Sigmoid colon (tissue), 7 donors: ENCODE measurements around the gene PRKCZ. TPM values are rescaled to one million over a fixed set of nuclear protein-coding genes. Genes with fewer than 3 reads are reported as not detected.

Source experiments
- DNase-seq: peaks from one replicate; pipeline ENCODE4 v3.0.0-alpha.2; 2019
- H3K27ac ChIP-seq, 4 donors: fragments of 200-600 bp; sonication (generic); one replicate each; pipeline ENCODE4 v1.5.1; 2016 to 2019; ENCODE audit warnings: mild to moderate bottlenecking in 1 of 4
- H3K27me3 ChIP-seq, 3 donors: fragments of 200-600 bp; sonication (generic); one replicate each; pipeline ENCODE4 v1.5.1; 2019; ENCODE audit warnings: mild to moderate bottlenecking in 1 of 3
- H3K36me3 ChIP-seq, 4 donors: fragments of 200-600 bp; sonication (generic); one replicate each; pipeline ENCODE4 v1.5.1; 2016 to 2019
- H3K4me1 ChIP-seq, 4 donors: fragments of 200-600 bp; sonication (generic); one replicate each; pipeline ENCODE4 v1.5.1; 2017 to 2019
- H3K4me3 ChIP-seq, 4 donors: fragments of 200-600 bp; sonication (generic); one replicate each; pipeline ENCODE4 v1.5.1; 2017 to 2019; ENCODE audit warnings: mild to moderate bottlenecking in 2 of 4, moderate library complexity in 1 of 4
- H3K9me3 ChIP-seq, 4 donors: fragments of 200-600 bp in 3 of 4; sonication (generic) in 3 of 4; one replicate each; pipeline versions ENCODE4 v1.5.1 to v1.6.1; 2013 to 2019
- CTCF ChIP-seq, 4 experiments: fragments of 450-650 bp in 3 of 4; fragments of 200-600 bp in 1 of 4; IDR thresholded peaks; one replicate each; pipeline ENCODE4 v1.5.1; 2016 to 2019; ENCODE audit warnings: antibody characterized with exemption in 4 of 4, mild to moderate bottlenecking in 3 of 4, moderate library complexity in 2 of 4
- EP300 ChIP-seq, 4 donors: sonication (generic); formaldehyde crosslinking; IDR thresholded peaks; one replicate each; pipeline ENCODE4 v1.6.1; 2017; ENCODE audit warnings: antibody characterized with exemption in 4 of 4
- POLR2A ChIP-seq, 2 donors: fragments of 450-650 bp; IDR thresholded peaks; one replicate each; pipeline ENCODE4 v1.6.1; 2016; ENCODE audit warnings: antibody characterized with exemption in 2 of 2, mild to moderate bottlenecking in 2 of 2, moderate library complexity in 2 of 2
- POLR2AphosphoS5 ChIP-seq, 4 donors: sonication (generic); formaldehyde crosslinking; IDR thresholded peaks; one replicate each; pipeline ENCODE4 v1.6.1; 2017; ENCODE audit warnings: antibody characterized with exemption in 4 of 4
- WGBS, 2 donors: extraction: QIAGEN DNeasy Blood & Tissue Kit; methylation state at CpG; one replicate each; pipeline ENCODE4 v1.1.7; 2013; 5-methylcytosine and 5-hydroxymethylcytosine counted together
- intact Hi-C: fragments of 100-400 bp; cut with DNase I; formaldehyde crosslinking; loops from one replicate; pipeline ENCODE4 v1.15.1; 2023
- polyA plus RNA-seq, 3 donors: library from polyadenylated mRNA; stranded (reverse); fragments of 200-250 nt; gene quantifications; one replicate each; pipeline ENCODE4 v1.2.3, GENCODE V29; 2013
- total RNA-seq, 4 donors: library from RNA; depleted of rRNA; stranded (reverse); fragments of >200 nt; gene quantifications; one replicate each; pipeline ENCODE4 v1.1.0, GENCODE V29; 2016
- donor health status: healthy with polysubstance abuse.
- donor health status: Bipolar disorder and iron deficiency.
- donor health status: healthy.

PRKCZ gene
- total and polyA plus RNA-seq, 7 donors = 1.4 to 52.9 (median 4.8) TPM

- intact Hi-C loops = no loop called here
- TF ChIP-seq EP300 (IDR thresholded peaks at IDR 0.05) (no peak), POLR2AphosphoS5 (IDR thresholded peaks at IDR 0.05) (no peak), CTCF (IDR thresholded peaks at IDR 0.05) (no peak), POLR2A (IDR thresholded peaks at IDR 0.05) (no peak)
- no peak for DNase-seq
- no peak overlapping the region for H3K27ac ChIP-seq
- 32 to 70% methylated on average over 9 of the region's 9 CpGs for WGBS, 2 donors
- no peaks in the 10 kb centered on the region for H3K9me3 ChIP-seq
- H3K36me3 ChIP-seq = no peaks in the 10 kb centered on the region
- peaks cover 0 to 19% (median 17%) of the 10 kb centered on the region in 4 donors for H3K4me1 ChIP-seq
- no peak overlapping the region for H3K4me3 ChIP-seq
- peaks cover 45 to 71% (median 69%) of the 10 kb centered on the region in 3 donors for H3K27me3 ChIP-seq
Observed at GRCh38 chr1:2023187-2023586, 27.0 kb upstream of the PRKCZ start.

GRCh38 chr1:2024451-2024850 lies 25.8 kb upstream of the PRKCZ start:
- no peak overlapping the region for H3K4me3 ChIP-seq
- H3K9me3 ChIP-seq = no peaks in the 10 kb centered on the region
- peaks cover 0 to 15% (median 12%) of the 10 kb centered on the region in 4 donors for H3K4me1 ChIP-seq
- DNase-seq = no peak
- intact Hi-C loops = no loop called here
- no peaks in the 10 kb centered on the region for H3K36me3 ChIP-seq
- H3K27ac ChIP-seq = no peak overlapping the region
- H3K27me3 ChIP-seq = peaks cover 38 to 62% (median 60%) of the 10 kb centered on the region in 3 donors
- WGBS, 2 donors = 89 to 93% methylated on average over 10 of the region's 10 CpGs
- TF ChIP-seq CTCF (IDR thresholded peaks at IDR 0.05) = no peak
- no peak for TF ChIP-seq EP300 (IDR thresholded peaks at IDR 0.05)
- no peak for TF ChIP-seq POLR2A (IDR thresholded peaks at IDR 0.05)
- no peak for TF ChIP-seq POLR2AphosphoS5 (IDR thresholded peaks at IDR 0.05)

GRCh38 chr1:2024887-2025286 lies 25.3 kb upstream of the PRKCZ start:
- no peaks in the 10 kb centered on the region for H3K9me3 ChIP-seq
- TF ChIP-seq CTCF (IDR thresholded peaks at IDR 0.05) (no peak), POLR2A (IDR thresholded peaks at IDR 0.05) (no peak)
- intact Hi-C loops = no loop called here
- DNase-seq = no peak
- H3K4me3 ChIP-seq = no peak overlapping the region
- H3K27me3 ChIP-seq = peaks cover 34 to 59% (median 58%) of the 10 kb centered on the region in 3 donors
- H3K36me3 ChIP-seq = no peaks in the 10 kb centered on the region
- WGBS, 2 donors = 90 to 93% methylated on average over 18 of the region's 18 CpGs
- H3K27ac ChIP-seq = no peak overlapping the region
- H3K4me1 ChIP-seq = peaks cover 0 to 11% (median 8%) of the 10 kb centered on the region in 4 donors

GRCh38 chr1:2025491-2025981 lies 24.7 kb upstream of the PRKCZ start:
- Histone ChIP-seq H3K27ac (peak overlapping the region in 1 of 4 donors; percentile 24), H3K4me1 (peaks cover 0 to 11% (median 8%) of the 10 kb centered on the region in 4 donors), H3K27me3 (peaks cover 28 to 55% (median 51%) of the 10 kb centered on the region in 3 donors), H3K4me3 (peak overlapping the region in 2 of 4 donors; percentile 12), H3K36me3 (no peaks in the 10 kb centered on the region), H3K9me3 (no peaks in the 10 kb centered on the region)
- intact Hi-C loops = no loop called here
- 56 to 74% methylated on average over 39 of the region's 39 CpGs for WGBS, 2 donors
- peak in 1 of 4 donors; percentile 16 for TF ChIP-seq POLR2AphosphoS5 (IDR thresholded peaks at IDR 0.05)
- TF ChIP-seq POLR2A (IDR thresholded peaks at IDR 0.05) = no peak
- DNase-seq = peak; percentile 77

DNA sequence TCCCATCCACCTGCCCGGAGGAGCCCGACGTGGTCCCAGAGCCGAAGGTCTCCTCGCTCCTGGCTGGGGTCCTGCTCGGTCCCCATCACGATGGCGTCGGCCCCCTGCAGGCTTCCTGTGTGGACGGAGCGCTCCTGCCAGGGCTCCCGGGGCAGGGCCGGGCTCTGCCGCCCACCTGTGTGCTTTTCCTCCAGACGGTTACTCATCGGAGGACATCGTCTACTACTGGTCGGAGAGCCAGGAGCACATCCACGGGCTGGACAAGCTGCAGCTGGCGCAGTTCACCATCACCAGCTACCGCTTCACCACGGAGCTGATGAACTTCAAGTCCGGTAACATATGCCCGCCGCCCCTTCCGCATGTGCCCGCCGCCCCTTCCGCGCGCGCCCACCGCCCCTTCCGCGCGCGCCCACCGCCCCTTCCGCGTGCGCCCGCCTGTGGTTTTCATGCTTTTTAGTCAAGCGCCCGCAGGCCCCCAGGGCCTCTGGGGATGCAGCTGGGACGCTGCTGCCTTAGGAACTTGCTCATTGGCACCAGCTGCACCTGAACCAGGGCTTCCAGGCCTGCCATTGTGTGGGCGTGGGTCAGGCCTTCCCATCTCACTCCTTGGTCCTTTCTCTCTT lies 22.1 kb upstream of the PRKCZ start:
- Histone ChIP-seq H3K27me3 (peaks cover 3 to 49% (median 26%) of the 10 kb centered on the region in 3 donors), H3K36me3 (no peaks in the 10 kb centered on the region), H3K4me1 (peaks cover 0 to 11% (median 8%) of the 10 kb centered on the region in 4 donors), H3K4me3 (no peak overlapping the region), H3K9me3 (no peaks in the 10 kb centered on the region), H3K27ac (no peak overlapping the region)
- intact Hi-C loops = no loop called here
- TF ChIP-seq POLR2AphosphoS5 (IDR thresholded peaks at IDR 0.05) = no peak
- TF ChIP-seq CTCF (IDR thresholded peaks at IDR 0.05) = no peak
- TF ChIP-seq POLR2A (IDR thresholded peaks at IDR 0.05) = no peak
- no peak for TF ChIP-seq EP300 (IDR thresholded peaks at IDR 0.05)
- 87 to 91% methylated on average over 46 of the region's 46 CpGs for WGBS, 2 donors
- DNase-seq = peak; percentile 54
